Tibial nerve (tissue), 4 donors: Measurements from ENCODE around the gene SLC12A8. TPM values are rescaled to one million over a fixed set of nuclear protein-coding genes. Genes with fewer than 3 reads are reported as not detected.
"Not testable (repeated sequence)": the region's sequence is repeated elsewhere in the genome, so short reads cannot be mapped to it uniquely, and the experiment has no call there.

Experiments
- DNase-seq, 2 donors: peaks; one replicate each; pipeline ENCODE4 v3.0.0-alpha.2; 2019; ENCODE audit warnings: low spot score in 2 of 2
- H3K27ac ChIP-seq, 4 donors: fragments of 200-600 bp; sonication (generic) in 3 of 4; one replicate each; pipeline ENCODE4 v1.5.1; 2017 to 2019; ENCODE audit warnings: mild to moderate bottlenecking in 1 of 4
- H3K27me3 ChIP-seq, 2 donors: fragments of 200-600 bp; sonication (generic) in 1 of 2; one replicate each; pipeline versions ENCODE4 v1.5.1 to v1.6.0; 2017 to 2019
- H3K36me3 ChIP-seq, 3 donors: fragments of 200-600 bp; sonication (generic); one replicate each; pipeline ENCODE4 v1.5.1; 2018 to 2019
- H3K4me1 ChIP-seq, 4 donors: fragments of 200-600 bp; sonication (generic) in 3 of 4; one replicate each; pipeline ENCODE4 v1.5.1; 2017 to 2019
- H3K4me3 ChIP-seq, 4 donors: fragments of 200-600 bp; sonication (generic) in 3 of 4; one replicate each; pipeline ENCODE4 v1.5.1; 2017 to 2019; ENCODE audit warnings: mild to moderate bottlenecking in 1 of 4, moderate library complexity in 1 of 4
- H3K9me3 ChIP-seq, 4 donors: fragments of 200-600 bp; sonication (generic) in 3 of 4; one replicate each; pipeline ENCODE4 v1.5.1; 2017 to 2019
- EP300 ChIP-seq, 2 donors: sonication (generic); formaldehyde crosslinking; IDR thresholded peaks; one replicate each; pipeline ENCODE4 v1.6.1; 2017; ENCODE audit warnings: antibody characterized with exemption in 2 of 2, mild to moderate bottlenecking in 1 of 2
- POLR2A ChIP-seq, 2 donors: fragments of 450-650 bp; IDR thresholded peaks; one replicate each; pipeline ENCODE4 v1.6.1; 2017; ENCODE audit warnings: antibody characterized with exemption in 2 of 2, mild to moderate bottlenecking in 2 of 2, moderate library complexity in 2 of 2
- WGBS, 2 donors: methylation state at CpG; one replicate each; pipeline ENCODE4 v1.1.5; 2018; 5-methylcytosine and 5-hydroxymethylcytosine counted together
- total RNA-seq, 4 donors: library from RNA; depleted of rRNA; stranded (reverse); fragments of >200 nt; gene quantifications; one replicate each; pipeline ENCODE4 v1.1.0, GENCODE V29; 2016
- TF ChIP-seq, protein P1 (sequence below), 5 experiments: fragments of 200-600 bp in 3 of 5; fragments of 450-650 bp in 2 of 5; sonication (generic) in 3 of 5; IDR thresholded peaks; one replicate each; pipeline ENCODE4 v1.5.1; 2016 to 2019; ENCODE audit warnings: antibody characterized with exemption in 5 of 5, mild to moderate bottlenecking in 3 of 5, moderate library complexity in 2 of 5

The SLC12A8 gene
- total RNA-seq, 4 donors from 2014 or later = 0.42 to 1.5 (median 0.84) TPM

DNA sequence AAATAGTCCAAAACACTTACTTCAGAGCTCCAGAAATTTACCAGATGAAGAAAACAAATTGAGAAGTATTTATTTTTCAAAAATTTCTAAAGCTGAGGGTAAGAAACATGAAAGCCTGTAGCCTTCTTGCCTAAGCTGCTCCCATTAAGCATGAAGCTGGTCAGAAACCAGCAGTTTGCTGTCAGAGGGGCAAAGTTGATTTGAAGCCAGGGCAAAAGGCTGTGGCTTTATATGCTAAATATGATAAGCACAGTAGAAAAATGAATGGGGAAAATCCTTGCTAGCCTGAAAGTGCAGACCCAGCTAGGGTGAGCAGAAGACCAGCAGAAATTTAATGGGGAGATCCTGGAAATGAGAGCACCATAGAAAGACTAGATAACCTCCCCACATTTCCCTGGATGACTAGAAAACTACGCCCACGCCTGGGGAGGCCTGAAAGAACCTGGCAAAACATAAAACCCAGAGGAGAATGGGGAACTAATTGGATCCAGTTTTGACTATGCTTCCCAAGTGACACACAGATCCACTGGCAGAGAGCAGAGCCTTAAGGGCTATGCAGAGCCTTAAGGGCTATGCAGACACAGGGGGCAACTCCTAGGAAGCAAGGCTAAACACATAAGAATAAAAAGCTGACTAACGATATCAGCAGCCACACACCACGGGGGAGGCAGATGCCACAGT lies 113.8 kb downstream of the SLC12A8 start:
- DNase-seq = no peak
- no peak overlapping the region for H3K27ac ChIP-seq
- H3K27me3 ChIP-seq = no peaks in the 10 kb centered on the region
- no peaks in the 10 kb centered on the region for H3K36me3 ChIP-seq
- no peaks in the 10 kb centered on the region for H3K4me1 ChIP-seq
- no peak overlapping the region for H3K4me3 ChIP-seq
- 73 to 80% methylated on average over 4 of the region's 4 CpGs for WGBS, 2 donors
- TF ChIP-seq EP300 (IDR thresholded peaks at IDR 0.05) (no peak), POLR2A (IDR thresholded peaks at IDR 0.05) (no peak)
- peaks cover 0 to 22% (median 0%) of the 10 kb centered on the region in 4 donors for H3K9me3 ChIP-seq

DNA sequence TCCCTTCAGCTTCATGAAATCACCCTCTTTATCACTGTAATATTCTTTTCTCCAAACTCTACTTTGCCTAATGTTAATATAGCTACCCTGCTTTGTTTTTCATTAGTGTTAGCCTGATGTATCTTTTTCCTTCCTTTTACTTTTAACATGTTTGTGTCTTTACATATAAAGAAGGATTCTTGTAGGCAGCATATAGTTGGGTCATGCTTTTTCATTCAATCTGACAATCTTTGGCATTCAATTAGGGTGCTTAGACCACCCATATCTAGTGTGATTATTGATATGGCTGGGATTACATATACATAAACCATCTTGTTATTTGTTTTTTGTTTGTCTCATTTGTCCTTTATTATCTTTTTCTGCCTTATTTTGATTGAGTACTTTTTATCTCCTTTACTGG lies 121.9 kb downstream of the SLC12A8 start:
- no peaks in the 10 kb centered on the region for H3K36me3 ChIP-seq
- H3K9me3 ChIP-seq = peaks cover 0 to 2% (median 0%) of the 10 kb centered on the region in 4 donors
- no peaks in the 10 kb centered on the region for H3K27me3 ChIP-seq
- no peak overlapping the region for H3K27ac ChIP-seq
- TF ChIP-seq EP300 (IDR thresholded peaks at IDR 0.05) (no peak), POLR2A (IDR thresholded peaks at IDR 0.05) (no peak)
- TF ChIP-seq, protein P1, sequence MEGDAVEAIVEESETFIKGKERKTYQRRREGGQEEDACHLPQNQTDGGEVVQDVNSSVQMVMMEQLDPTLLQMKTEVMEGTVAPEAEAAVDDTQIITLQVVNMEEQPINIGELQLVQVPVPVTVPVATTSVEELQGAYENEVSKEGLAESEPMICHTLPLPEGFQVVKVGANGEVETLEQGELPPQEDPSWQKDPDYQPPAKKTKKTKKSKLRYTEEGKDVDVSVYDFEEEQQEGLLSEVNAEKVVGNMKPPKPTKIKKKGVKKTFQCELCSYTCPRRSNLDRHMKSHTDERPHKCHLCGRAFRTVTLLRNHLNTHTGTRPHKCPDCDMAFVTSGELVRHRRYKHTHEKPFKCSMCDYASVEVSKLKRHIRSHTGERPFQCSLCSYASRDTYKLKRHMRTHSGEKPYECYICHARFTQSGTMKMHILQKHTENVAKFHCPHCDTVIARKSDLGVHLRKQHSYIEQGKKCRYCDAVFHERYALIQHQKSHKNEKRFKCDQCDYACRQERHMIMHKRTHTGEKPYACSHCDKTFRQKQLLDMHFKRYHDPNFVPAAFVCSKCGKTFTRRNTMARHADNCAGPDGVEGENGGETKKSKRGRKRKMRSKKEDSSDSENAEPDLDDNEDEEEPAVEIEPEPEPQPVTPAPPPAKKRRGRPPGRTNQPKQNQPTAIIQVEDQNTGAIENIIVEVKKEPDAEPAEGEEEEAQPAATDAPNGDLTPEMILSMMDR (IDR thresholded peaks at IDR 0.05) = no peak
- no peak for DNase-seq
- H3K4me1 ChIP-seq = no peaks in the 10 kb centered on the region
- no peak overlapping the region for H3K4me3 ChIP-seq

GRCh38 chr3:125087768-125088391 lies 124.7 kb downstream of the SLC12A8 start:
- DNase-seq = no peak
- H3K27me3 ChIP-seq = no peaks in the 10 kb centered on the region
- 70 to 72% methylated on average over 6 of the region's 6 CpGs for WGBS, 2 donors

GRCh38 chr3:125085166-125085565 lies 127.4 kb downstream of the SLC12A8 start:
- TF ChIP-seq EP300 (IDR thresholded peaks at IDR 0.05) (no peak), POLR2A (IDR thresholded peaks at IDR 0.05) (no peak)
- TF ChIP-seq, protein P1 (IDR thresholded peaks at IDR 0.05) = no peak
- H3K4me3 ChIP-seq = no peak overlapping the region
- no peaks in the 10 kb centered on the region for H3K4me1 ChIP-seq
- no peaks in the 10 kb centered on the region for H3K27me3 ChIP-seq
- no peaks in the 10 kb centered on the region for H3K36me3 ChIP-seq
- H3K9me3 ChIP-seq = no peaks in the 10 kb centered on the region
- H3K27ac ChIP-seq = no peak overlapping the region
- no peak for DNase-seq

More at GRCh38 chr3:125087768-125088391, 124.7 kb downstream of the SLC12A8 start:
- Histone ChIP-seq H3K27ac (no peak overlapping the region), H3K4me3 (no peak overlapping the region), H3K36me3 (no peaks in the 10 kb centered on the region), H3K9me3 (no peaks in the 10 kb centered on the region), H3K4me1 (no peaks in the 10 kb centered on the region)
- no peak for TF ChIP-seq POLR2A (IDR thresholded peaks at IDR 0.05)
- no peak for TF ChIP-seq EP300 (IDR thresholded peaks at IDR 0.05)
- TF ChIP-seq, protein P1 (IDR thresholded peaks at IDR 0.05) = no peak

DNA sequence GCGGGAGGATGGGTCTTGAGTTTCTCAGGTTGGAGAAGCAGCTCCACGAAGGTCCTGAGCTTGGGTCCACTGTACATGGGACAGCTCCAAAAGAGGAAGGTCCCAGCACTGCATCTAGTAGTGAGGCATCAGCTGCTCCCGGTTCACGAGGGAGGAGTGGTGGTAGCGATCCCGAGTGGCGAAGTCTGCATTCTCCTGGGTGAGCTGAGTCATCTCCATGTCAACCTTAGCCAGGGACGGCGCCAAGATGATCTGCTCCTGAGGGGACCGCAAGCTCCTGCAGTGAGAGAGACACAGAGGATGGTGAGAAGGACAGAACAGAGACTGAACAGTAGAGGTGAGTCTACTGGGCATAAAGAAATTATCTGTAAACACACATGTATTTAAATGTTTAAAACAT lies 128.8 kb downstream of the SLC12A8 start:
- Histone ChIP-seq H3K4me1 (no peaks in the 10 kb centered on the region), H3K27me3 (no peaks in the 10 kb centered on the region), H3K27ac (no peak overlapping the region), H3K36me3 (no peaks in the 10 kb centered on the region), H3K4me3 (no peak overlapping the region), H3K9me3 (no peaks in the 10 kb centered on the region)
- 77 to 83% methylated on average over 10 of the region's 10 CpGs for WGBS, 2 donors
- TF ChIP-seq POLR2A (IDR thresholded peaks at IDR 0.05) (no peak), EP300 (IDR thresholded peaks at IDR 0.05) (no peak)
- TF ChIP-seq, protein P1 (IDR thresholded peaks at IDR 0.05) = no peak
- DNase-seq = no peak

- not testable (repeated sequence) for H3K27ac ChIP-seq, H3K27me3 ChIP-seq, H3K9me3 ChIP-seq, H3K4me1 ChIP-seq, H3K4me3 ChIP-seq, H3K36me3 ChIP-seq, DNase-seq
- 64 to 73% methylated on average over 4 of the region's 4 CpGs for WGBS, 2 donors
Observed at GRCh38 chr3:125082339-125082738, 130.2 kb downstream of the SLC12A8 start.
